Middle frontal gyrus (tissue), 1 donor: ENCODE data around the gene RGS19.

ENCODE experiments used
- DNase-seq: peaks from one replicate; pipeline ENCODE4 v3.0.0-alpha.2; 2015; ENCODE audit warnings: low spot score; ENCODE audit errors: extremely low spot score

Gene RGS19

DNA sequence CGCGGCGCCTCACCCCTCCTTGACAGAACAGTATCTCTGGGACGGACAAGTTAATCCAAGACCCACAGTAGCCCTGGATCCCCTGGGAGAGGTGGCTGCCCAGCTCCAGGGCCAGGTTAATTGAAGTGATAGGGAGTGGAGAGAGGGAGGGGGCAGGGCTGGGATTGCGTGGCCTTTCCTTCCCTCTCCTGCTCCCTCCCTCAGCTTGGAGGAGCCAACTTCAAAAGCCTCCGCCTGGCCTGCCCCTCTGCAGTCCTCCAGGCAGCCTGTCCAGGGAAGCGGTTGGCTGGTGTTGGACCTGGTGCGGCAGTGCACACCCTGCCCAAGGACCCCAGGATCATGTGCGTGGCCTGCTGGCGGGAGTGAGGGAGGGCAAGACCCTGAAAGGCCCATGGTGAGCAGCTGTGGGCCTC, 43.4 kb downstream of the RGS19 start, which contains the start of gene C20orf204:
Gene C20orf204 (plus strand): TSS at position 250 of the 413 bp plus-strand sequence. CDS start 142 bp downstream, at position 392.
- DNase-seq: no peak

DNA sequence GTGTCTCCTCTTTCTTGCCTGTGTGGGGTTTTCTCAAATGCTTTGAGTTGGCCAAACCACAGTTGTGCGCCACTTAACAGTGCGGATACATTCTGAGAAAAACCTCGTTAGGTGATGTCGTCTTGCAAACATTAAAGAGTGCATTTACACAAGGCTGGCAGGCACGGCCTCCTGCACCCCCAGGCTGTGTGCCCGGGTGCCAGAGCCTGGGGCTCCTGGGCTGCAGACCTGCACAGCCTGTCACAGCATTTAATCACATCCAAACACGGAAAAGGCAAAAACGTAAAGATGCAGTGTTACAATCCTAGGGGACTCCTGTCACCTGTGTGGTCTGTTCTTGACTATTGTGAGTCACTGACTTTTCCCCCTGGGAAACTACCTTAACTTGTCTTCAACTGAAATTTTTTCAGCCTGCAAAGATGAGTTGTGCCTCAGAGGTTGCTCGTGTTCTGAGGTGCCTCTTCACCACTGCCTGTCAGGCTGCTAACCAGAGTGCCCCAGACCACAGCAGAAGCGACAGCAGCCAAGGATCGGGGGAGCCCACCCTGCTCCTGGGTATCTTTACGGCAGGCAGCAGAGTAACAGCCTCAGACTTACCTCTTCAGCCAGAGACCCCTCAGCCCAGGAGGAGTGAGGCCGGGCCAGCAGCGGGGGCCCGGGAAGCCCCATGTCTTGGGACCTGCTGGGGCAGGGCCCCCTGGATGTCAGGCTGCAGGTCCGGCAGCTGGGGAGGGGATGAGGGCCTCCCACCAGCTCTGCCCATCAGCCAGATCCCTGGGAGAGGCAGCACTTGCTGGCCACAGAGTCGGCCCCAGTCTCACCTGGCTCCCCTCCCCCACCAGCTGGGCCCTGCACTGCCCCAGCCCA, 44.0 kb downstream of the RGS19 start:
- DNase-seq: no peak

DNA sequence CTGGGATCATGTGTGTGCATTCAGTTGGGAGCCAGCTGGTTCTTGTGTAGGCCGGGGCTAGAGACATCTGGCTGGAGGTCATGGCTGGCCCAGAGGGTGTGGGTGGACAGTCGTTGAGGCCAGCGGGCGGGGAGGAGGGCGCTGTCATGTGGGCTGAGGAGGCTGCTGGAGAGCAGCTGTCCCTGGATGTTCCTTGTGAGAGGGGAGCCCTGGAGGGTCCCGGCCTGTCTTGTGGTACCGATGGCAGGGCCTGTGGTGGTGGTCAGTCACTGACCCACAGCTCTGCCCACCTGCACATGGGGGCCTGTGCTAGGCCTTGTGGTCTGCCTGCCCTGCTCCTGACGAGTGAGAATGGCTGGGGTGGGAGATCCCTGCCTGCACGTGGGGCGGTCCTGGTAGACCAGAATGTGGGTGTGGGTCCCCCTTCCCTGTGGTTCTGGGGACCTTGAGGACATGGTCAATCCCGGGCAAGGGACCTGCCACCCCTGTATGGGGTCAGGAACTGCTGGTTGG, 45.3 kb downstream of the RGS19 start:
- DNase-seq: no peak

DNA sequence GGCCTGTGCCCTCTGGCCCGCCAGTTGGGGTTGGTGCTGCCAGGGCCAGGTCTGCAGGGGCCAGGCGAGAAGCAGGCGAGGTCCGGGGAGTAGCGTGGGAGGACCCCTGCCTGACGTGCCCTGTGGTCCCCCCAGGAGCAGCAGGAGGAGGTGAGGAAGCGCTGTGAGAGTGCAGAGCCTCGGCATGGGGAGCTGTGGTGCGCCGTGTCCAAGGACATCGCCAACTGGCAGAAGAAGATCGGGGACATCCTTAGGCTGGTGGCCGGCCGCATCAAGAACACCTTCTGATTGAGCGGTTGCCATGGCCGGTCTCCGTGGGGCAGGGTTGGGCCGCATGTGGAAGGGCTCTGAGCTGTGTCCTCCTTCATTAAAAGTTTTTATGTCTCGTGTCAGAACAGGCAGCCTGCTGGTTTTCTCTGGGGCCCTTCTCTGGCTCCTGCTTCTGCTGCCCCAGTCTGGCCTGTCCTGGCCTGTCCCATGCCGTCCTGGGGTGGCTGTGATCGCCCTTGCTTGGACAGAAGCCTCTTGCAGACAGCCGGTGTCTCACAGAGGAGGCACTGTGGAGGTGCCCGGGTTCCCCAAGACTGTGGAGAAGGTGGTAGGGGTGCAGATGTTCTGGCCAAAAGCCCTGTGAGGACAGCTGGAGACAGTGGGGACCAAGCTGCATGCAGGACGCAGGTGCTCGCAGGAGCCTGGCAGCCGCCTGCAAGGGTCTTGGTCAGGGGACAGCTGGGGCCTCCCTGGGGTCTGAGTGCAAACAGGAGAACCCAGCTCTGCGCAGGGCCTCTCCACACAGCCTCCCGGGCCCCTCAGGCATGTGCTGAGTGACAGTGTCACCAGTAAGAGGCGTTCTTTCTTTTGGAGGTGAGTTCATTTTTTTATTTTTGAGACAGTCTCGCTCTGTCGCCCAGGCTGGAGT, 46.4 kb downstream of the RGS19 start:
- DNase-seq: no peak

DNA sequence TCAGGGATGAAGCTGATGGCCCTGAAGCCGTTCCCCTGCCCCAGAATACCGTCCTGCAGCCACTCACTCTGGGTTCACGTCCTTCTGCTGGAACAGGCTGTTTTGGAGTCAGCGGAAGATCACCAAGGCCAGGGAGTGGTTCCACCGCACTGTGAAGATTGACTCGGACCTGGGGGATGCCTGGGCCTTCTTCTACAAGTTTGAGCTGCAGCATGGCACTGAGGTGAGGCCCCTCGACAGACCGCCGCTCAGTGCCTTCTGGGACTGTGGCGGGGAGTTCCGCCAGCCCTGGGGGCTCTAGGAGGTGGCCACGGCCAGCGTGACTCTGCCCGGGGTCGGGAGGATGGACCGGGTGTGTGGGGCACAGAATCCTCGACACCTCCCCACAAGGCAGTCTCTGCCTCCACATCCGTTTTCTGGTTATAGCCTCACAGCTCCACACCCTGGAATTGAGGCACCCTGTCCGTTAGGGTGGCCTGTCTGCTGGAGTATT, 47.5 kb downstream of the RGS19 start:
- no peak for DNase-seq

DNA sequence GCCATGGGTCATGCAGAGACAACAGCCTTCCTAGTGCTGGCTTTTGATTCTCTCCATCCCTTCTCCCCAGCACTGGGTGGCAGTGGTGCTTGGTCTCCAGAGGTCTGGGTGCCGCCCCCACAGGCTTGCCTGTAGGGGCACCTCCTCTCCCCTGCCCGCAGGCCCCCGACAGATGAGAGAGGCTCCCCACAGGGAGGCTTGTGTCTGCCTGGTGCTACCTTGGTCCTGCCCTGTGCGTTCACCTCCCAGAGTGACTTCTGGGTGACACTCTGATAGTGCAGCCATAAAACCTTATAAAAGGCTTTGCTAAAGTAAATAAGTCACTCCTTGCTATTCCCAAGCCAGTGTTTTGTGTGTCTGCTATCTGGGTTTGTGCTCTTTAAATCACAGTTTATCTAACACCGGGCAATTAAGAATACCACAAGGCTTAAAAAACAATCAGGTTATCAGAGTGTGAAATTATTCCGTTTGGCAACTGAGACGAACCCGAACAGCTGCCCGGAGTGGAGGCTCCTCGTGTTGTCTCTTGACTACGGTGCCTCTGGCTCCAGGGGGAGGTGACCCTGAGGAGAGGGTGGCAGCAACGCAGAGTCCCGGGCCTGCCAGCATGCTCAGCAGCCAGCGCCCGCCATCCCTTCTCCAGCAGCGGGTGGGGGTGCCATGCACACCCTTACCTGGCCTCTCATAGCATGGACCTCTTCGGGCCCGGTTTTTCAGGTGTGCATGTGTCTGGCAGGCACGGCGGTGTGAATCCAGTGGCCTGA, 48.8 kb downstream of the RGS19 start:
- no peak for DNase-seq

DNA sequence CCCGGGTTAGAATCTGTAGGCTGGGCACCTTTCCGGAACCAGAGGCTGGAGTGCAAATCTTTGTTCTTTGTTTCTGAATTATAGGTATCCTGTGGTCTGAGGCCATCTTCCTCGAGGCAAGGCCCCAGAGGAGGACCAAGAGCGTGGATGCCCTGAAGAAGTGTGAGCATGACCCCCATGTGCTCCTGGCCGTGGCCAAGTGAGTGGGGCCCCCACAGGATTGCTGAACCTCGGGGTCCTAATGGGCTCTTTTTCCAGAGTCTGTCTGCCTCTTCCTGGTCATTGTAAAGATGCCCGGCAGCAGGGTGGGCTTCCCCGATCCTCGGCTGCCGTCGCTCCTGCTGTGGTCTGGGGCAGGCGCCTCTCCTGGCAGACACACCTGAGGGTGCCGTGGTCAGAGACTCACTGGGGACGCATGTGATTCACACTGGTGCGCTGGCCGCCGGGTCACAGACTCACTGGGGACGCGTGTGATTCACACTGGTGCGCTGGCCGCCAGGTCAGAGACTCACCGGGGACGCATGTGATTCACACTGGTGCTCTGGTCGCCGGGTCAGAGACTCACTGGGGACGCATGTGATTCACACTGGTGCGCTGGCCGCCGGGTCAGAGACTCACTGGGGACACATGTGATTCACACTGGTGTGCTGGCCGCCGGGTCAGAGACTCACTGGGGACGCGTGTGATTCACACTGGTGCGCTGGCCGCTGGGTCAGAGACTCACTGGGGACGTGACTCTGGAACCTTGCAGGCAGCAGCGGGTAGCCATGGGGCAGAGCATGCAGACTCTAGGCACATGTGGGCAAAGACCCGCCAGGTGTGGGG, 49.8 kb downstream of the RGS19 start:
- DNase-seq: no peak

DNA sequence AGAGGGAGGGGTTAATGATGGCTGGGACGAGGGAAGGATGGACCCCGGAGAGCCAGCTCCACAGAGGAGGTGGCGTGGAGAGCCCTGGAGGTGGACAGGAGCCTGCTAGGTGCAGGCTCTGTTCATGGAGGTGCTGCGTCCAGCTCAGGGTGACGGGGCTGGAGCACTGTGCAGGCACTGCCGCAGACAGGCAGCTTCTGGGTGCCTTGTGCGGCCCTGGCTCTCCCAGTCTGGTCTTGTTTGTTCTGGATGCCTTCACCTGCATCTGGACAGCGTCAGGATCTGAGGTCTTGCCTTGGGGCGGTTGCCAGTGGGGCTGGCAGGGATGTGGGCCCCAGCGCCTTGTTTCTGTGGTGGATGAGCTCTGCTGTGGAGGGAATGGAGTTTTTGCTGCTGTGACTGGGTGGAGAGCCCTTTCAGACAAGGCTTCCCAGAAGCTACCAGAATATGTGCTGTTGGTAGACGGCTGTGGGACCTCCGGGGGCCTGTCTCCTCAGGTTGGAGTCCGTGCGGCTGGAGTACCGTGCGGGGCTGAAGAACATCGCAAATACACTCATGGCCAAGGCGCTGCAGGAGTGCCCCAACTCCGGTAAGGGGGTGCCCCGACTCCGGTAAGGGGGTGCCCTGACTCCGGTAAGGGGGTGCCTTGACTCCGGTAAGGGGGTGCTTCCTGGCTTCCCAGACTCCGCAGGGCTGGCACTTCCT, 51.2 kb downstream of the RGS19 start:
- no peak for DNase-seq

DNA sequence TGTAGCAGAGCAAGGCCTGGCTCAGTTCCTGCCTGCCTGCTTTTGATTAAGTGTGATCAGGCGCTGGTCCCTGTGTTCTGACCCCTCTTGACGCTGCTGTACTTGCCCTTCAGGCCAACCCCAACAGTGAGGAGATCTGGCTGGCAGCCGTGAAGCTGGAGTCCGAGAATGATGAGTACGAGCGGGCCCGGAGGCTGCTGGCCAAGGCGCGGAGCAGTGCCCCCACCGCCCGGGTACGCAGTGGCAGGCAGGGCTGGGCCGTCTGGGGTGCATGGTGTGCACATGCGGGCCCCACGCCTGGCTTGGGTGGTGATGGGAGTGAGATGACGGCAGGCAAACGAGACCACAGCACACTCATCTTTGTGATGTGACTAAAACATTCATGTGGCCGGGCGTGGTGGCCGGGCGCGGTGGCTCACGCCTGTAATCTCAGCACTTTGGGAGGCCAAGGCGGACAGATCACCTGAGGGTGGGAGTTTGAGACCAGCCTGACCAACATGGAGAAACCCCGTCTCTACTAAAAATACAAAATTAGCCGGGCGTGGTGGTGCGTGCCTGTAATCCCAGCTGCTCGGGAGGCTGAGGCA, 53.4 kb downstream of the RGS19 start:
- DNase-seq: no peak

DNA sequence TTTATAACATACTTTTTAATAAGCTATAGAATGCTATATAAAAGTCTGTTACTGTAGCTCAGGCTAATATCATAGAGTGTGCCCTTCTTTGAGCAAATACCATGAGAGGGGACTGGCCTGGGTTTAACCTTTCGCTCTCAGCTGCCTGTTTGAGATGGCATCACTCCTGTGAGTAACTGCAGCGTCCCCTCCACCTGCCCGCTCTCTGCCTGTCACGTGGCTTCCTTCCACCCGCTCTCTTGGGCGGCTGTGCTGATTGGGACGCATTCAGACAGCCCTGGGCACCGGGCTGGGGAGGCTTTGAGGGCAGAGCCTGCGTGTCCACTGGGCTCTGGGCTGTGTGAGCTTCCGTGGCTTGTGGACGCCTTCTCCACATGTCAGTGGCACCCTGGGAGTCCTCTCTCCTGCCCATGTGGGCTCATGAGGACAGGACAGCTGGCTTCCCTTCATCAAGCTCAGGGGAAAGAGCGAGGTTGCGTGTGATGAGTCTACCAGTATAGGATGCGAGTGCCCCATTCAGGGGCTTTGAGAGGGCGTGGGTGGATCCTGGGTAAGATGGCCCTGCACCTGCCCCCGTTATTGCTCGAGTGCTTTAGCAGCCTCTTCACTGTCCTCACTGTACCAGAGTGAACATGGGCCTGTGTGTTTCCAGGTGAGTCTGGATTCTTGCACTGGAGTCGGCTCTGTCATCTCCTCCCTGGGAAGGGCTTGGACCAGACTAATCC, 54.1 kb downstream of the RGS19 start:
- no peak for DNase-seq

DNA sequence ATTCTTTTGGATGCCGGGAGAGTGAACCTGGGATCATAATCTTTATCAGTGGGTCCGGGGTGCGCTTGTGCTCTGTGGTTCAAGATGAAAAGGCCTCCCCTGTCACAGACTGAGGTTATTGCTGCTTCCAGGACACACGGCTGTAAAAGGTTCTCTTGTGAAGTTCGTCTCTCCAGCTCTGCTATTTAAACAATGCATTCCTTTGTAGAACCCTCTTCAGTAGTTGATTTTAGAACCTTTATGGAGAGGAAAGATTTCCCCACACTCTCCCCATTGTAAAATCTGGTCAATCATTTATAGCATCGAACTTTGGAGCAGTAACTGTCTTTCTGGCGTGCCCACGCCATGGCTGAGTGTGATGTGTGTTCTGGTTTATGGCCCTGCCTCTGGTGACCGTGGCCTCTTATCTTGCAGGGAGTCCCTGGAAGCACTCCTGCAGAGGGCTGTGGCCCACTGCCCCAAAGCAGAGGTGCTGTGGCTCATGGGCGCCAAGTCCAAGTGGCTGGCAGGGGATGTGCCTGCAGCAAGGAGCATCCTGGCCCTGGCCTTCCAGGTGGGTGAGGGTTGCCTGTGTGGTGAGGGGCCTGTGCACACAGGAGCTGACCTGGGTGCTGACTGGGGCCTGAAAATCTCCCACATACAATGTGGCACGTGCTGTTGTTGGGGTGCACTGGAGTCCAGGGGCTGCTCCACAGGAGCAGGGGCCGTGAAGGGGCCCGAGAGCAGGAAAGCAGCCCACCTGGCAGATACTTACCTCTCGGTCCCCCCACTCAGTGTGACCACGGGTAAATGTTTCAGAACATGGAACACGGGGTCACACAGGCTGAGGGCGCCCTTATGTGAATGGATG, 55.0 kb downstream of the RGS19 start:
- DNase-seq: no peak

DNA sequence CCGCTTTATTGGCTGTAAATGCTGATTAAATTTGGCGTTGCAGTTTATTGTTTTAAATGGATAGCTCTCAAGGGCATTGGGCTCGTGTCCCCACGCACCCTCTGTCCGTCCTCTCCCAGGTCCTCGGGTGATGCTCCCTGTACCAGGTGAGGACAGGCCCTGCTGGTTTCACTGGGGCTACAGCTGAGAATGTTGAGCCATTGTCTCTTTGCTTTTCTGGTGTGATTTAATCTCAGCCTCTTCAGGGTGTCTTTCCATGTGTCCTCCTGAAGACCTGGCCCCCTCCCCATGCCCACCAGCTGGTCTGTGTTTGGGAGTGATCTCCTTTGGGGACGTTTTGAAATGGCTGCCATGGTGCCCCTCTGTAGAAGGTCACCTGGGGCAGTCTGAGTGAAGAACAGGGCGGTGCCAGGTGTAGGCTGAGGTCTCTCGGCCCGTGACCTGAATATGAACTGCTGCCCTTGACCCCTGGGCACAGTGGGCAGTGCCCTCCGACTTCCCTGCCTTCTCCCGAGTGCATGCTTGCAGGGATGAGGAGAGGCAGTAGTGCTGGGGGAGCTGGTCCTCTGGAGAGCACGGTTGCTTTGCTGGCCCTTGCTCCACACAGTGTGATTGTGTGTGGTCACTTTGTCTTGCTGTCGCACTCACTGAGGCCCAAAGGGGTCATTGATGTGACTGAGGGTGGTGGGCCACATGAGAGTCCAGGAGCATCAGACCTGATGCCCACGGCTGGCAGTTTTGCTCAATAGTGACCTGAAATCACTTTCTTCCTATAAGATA, 55.8 kb downstream of the RGS19 start:
- DNase-seq: no peak
